IMR-90 (cell line): ENCODE measurements around the gene OPCML. TPM values are rescaled to one million over a fixed set of nuclear protein-coding genes. Genes with fewer than 3 reads are reported as not detected.

Experiments used
- ATAC-seq: fragments of 200-7000 bp; cut with Tn5 transposase; 2 replicates; pipeline ENCODE4 v1.9.1; 2020; ENCODE audit warnings: low read depth, mild to moderate bottlenecking, moderate library complexity
- BruUV-seq: library from RNA; stranded (reverse); fragments of 400-500 nt; replicated peaks from 2 replicates; lab custom pipeline; 2021; lab: Mats Ljungman, UMichigan
- CTCF ChIA-PET: fragments of 300-600 bp; formaldehyde crosslinking; extraction: SDS; loops from one replicate; lab custom pipeline; 2021; ENCODE audit warnings: antibody characterized with exemption; lab: Yijun Ruan, JAX
- POLR2A ChIA-PET: fragments of 300-600 bp; sonication (Branson Sonifier 250); formaldehyde crosslinking; loops from one replicate; lab custom pipeline; 2022; ENCODE audit warnings: antibody characterized with exemption; ENCODE audit not compliant: unreplicated experiment; lab: Charles Lee
- DNase-seq: peaks from one replicate; pipeline ENCODE4 v3.0.0; 2013
- H2AFZ ChIP-seq: replicated peaks from 2 replicates; pipeline ENCODE3; 2013; ENCODE audit warnings: low read length, mild to moderate bottlenecking; ENCODE audit not compliant: poor library complexity
- H2AK5ac ChIP-seq: 2 replicates; pipeline ENCODE4 v1.6.1; 2013; ENCODE audit warnings: low read depth, low read length, inconsistent platforms
- H2AK9ac ChIP-seq: replicated peaks from 2 replicates; pipeline ENCODE3; 2013; ENCODE audit warnings: mild to moderate bottlenecking, low read depth, low read length, moderate library complexity; ENCODE audit not compliant: poor library complexity
- H2BK120ac ChIP-seq: 2 replicates; pipeline ENCODE4 v1.6.1; 2013; ENCODE audit warnings: low read depth, low read length, inconsistent platforms
- H2BK15ac ChIP-seq: 3 replicates; pipeline ENCODE4 v1.6.1; 2013; ENCODE audit warnings: low read depth, low read length, inconsistent platforms
- H2BK20ac ChIP-seq: 2 replicates; pipeline ENCODE4 v1.6.1; 2013; ENCODE audit warnings: low read depth, mild to moderate bottlenecking, inconsistent platforms, low read length, moderate library complexity
- H2BK5ac ChIP-seq: 2 replicates; pipeline ENCODE4 v1.6.1; 2013; ENCODE audit warnings: mild to moderate bottlenecking, low read depth, low read length, inconsistent platforms; ENCODE audit not compliant: poor library complexity, severe bottlenecking
- H3K14ac ChIP-seq: replicated peaks from 2 replicates; pipeline ENCODE4 v1.6.1; 2013; ENCODE audit warnings: low read depth, low read length, inconsistent platforms
- H3K18ac ChIP-seq: 2 replicates; pipeline ENCODE4 v1.6.1; 2013; ENCODE audit warnings: low read depth, low read length, control low read depth
- H3K23ac ChIP-seq: 2 replicates; pipeline ENCODE4 v1.6.1; 2013; ENCODE audit warnings: low read depth, low read length, inconsistent platforms
- H3K27ac ChIP-seq: 2 replicates; pipeline ENCODE4 v1.5.1; 2013; ENCODE audit warnings: mild to moderate bottlenecking, control low read depth, low read length; ENCODE audit not compliant: insufficient read depth
- H3K27me3 ChIP-seq: 2 replicates; pipeline ENCODE4 v1.6.1; 2013; ENCODE audit warnings: low read length; ENCODE audit not compliant: control insufficient read depth, insufficient read depth
- H3K36me3 ChIP-seq: 2 replicates; pipeline ENCODE4 v1.6.1; 2013; ENCODE audit warnings: low read length, mixed read lengths; ENCODE audit not compliant: control insufficient read depth, insufficient read depth
- H3K4ac ChIP-seq: 2 replicates; pipeline ENCODE4 v1.6.1; 2013; ENCODE audit warnings: low read depth, low read length, inconsistent platforms
- H3K4me1 ChIP-seq: 2 replicates; pipeline ENCODE4 v1.6.1; 2013; ENCODE audit warnings: low read length, mixed read lengths; ENCODE audit not compliant: control insufficient read depth, insufficient read depth
- H3K4me2 ChIP-seq: 2 replicates; pipeline ENCODE4 v1.6.1; 2013; ENCODE audit warnings: low read depth, mild to moderate bottlenecking, control low read depth, low read length, moderate library complexity
- H3K4me3 ChIP-seq: 2 replicates; pipeline ENCODE4 v1.5.1; 2013; ENCODE audit warnings: low read depth, mild to moderate bottlenecking, control low read depth, low read length, moderate library complexity; ENCODE audit not compliant: insufficient read depth
- H3K56ac ChIP-seq: 2 replicates; pipeline ENCODE4 v1.6.1; 2013; ENCODE audit warnings: low read length, inconsistent platforms; ENCODE audit not compliant: insufficient read depth; ENCODE audit errors: extremely low read depth
- H3K79me1 ChIP-seq, 2 experiments: 2 replicates each; pipeline ENCODE4 v1.6.1; 2013; ENCODE audit warnings: low read length in 2 of 2, inconsistent platforms in 1 of 2, low read depth in 1 of 2
- H3K9ac ChIP-seq: 2 replicates; pipeline ENCODE4 v1.6.1; 2013; ENCODE audit warnings: low read depth, low read length, control low read depth
- H3K9me1 ChIP-seq: 2 replicates; pipeline ENCODE4 v1.6.1; 2013; ENCODE audit warnings: low read length, inconsistent platforms; ENCODE audit not compliant: insufficient read depth
- H3K9me3 ChIP-seq: 2 replicates; pipeline ENCODE4 v1.6.1; 2013; ENCODE audit warnings: low read length; ENCODE audit not compliant: control insufficient read depth, insufficient read depth
- H4K20me1 ChIP-seq: 2 replicates; pipeline ENCODE4 v1.6.1; 2013; ENCODE audit warnings: low read length, inconsistent platforms; ENCODE audit not compliant: insufficient read depth
- H4K5ac ChIP-seq: 2 replicates; pipeline ENCODE4 v1.6.1; 2013; ENCODE audit warnings: mild to moderate bottlenecking, low read depth, low read length, control low read depth
- H4K8ac ChIP-seq, 2 experiments: 2 replicates each; pipeline ENCODE4 v1.6.1; 2013; ENCODE audit warnings: low read depth in 2 of 2, low read length in 2 of 2, control low read depth in 1 of 2, inconsistent platforms in 1 of 2
- H4K91ac ChIP-seq: 2 replicates; pipeline ENCODE4 v1.6.1; 2013; ENCODE audit warnings: low read depth, low read length, inconsistent platforms; ENCODE audit not compliant: insufficient read depth
- CEBPB ChIP-seq: IDR thresholded peaks from 2 replicates; pipeline ENCODE4 v1.6.1; 2012; ENCODE audit warnings: low read depth, low read length, improper control_type of control experiment
- MAFK ChIP-seq: IDR thresholded peaks from 2 replicates; pipeline ENCODE4 v1.6.1; 2012; ENCODE audit warnings: low read depth, low read length, improper control_type of control experiment
- MAZ ChIP-seq: IDR thresholded peaks from 2 replicates; pipeline ENCODE4 v1.6.1; 2012; ENCODE audit warnings: low read depth, mild to moderate bottlenecking, low read length, improper control_type of control experiment, moderate library complexity, borderline replicate concordance
- NFE2L2 ChIP-seq: fragments of 150-350 bp; IDR thresholded peaks from 2 replicates; pipeline ENCODE4 v1.6.1; 2016; ENCODE audit warnings: low read depth, mild to moderate bottlenecking, low read length
- POLR2A ChIP-seq: IDR thresholded peaks from 2 replicates; pipeline ENCODE4 v1.6.1; 2012; ENCODE audit warnings: mild to moderate bottlenecking, low read depth, low read length
- RAD21 ChIP-seq: IDR thresholded peaks from 2 replicates; pipeline ENCODE4 v1.6.1; 2012; ENCODE audit warnings: low read length, improper control_type of control experiment
- RCOR1 ChIP-seq: IDR thresholded peaks from 2 replicates; pipeline ENCODE4 v1.6.1; 2012; ENCODE audit warnings: mild to moderate bottlenecking, low read length, improper control_type of control experiment; ENCODE audit not compliant: insufficient replicate concordance
- SMC3 ChIP-seq: fragments of 150-350 bp; IDR thresholded peaks from 2 replicates; pipeline ENCODE4 v1.6.1; 2016; ENCODE audit warnings: low read depth, mild to moderate bottlenecking, antibody characterized with exemption, low read length, moderate library complexity
- WGBS, 2 experiments: methylation state at CpG; one replicate each; pipeline versions ENCODE4 v1.1.5 to v1.1.7; 2013; ENCODE audit warnings: missing lambda C conversion rate in 2 of 2; ENCODE audit not compliant: insufficient read length in 1 of 2; ENCODE audit errors: extremely low coverage in 2 of 2; 5-methylcytosine and 5-hydroxymethylcytosine counted together
- dilution Hi-C: fragments of 300-500 bp; cut with HindIII; formaldehyde crosslinking; loops from one replicate; pipeline ENCODE4 v1.14.3; 2018; ENCODE audit warnings: low sequenced_read_pairs; ENCODE audit not compliant: unreplicated experiment
- in situ Hi-C: fragments of 300-500 bp; cut with MboI; formaldehyde crosslinking; loops from 3 replicates; pipeline ENCODE4 v1.14.3; 2019; ENCODE audit warnings: low sequenced_read_pairs, inconsistent platforms, mixed read lengths
- intact Hi-C: fragments of 100-400 bp; cut with micrococcal nuclease; formaldehyde crosslinking; loops from 2 replicates; pipeline ENCODE4 v1.10.0; 2022
- polyA plus RNA-seq, 3 experiments: library from polyadenylated mRNA; depleted of rRNA; stranded (reverse); fragments of >200 nt; gene quantifications; 2 replicates each; pipeline ENCODE4 v1.2.3, GENCODE V29; 2012; ENCODE audit warnings: low replicate concordance in 1 of 3
- total RNA-seq: library from RNA; depleted of rRNA; stranded (reverse); fragments of >200 nt; gene quantifications from 2 replicates; pipeline ENCODE4 v1.2.3, GENCODE V29; 2012
- TF ChIP-seq, protein P1 (sequence below): fragments of 150-350 bp; IDR thresholded peaks from 2 replicates; pipeline ENCODE4 v1.6.1; 2017; ENCODE audit warnings: mild to moderate bottlenecking, antibody characterized with exemption, low read length, low read depth

Gene OPCML
- total and polyA plus RNA-seq, 2 of the 4 experiments (the other 2 are of a cell fraction) = under 0.01 to 2.6 TPM

GRCh38 chr11:132777067-132777975 lies 755.0 kb downstream of the OPCML start:
- ChIA-PET POLR2A (no interaction called here), CTCF (interaction anchor here (0.6 kb wide), 1 partner anchor 375 kb away, joined by 3 read pairs; no protein-coding TSS in a partner anchor)
- Histone ChIP-seq H3K4me3 (no peak overlapping the region), H3K18ac (no peak overlapping the region), H3K14ac (no peak overlapping the region), H4K8ac (no peak overlapping the region), H3K4me2 (no peak overlapping the region), H3K56ac (no peak overlapping the region), H3K36me3 (no peaks in the 10 kb centered on the region), H2AK9ac (no peak overlapping the region), H2AFZ (no peak overlapping the region), H2BK15ac (no peak overlapping the region), H3K9me3 (no peaks in the 10 kb centered on the region), H4K5ac (no peak overlapping the region), H3K23ac (no peak overlapping the region), H4K20me1 (no peaks in the 10 kb centered on the region), H3K79me1 (no peaks in the 10 kb centered on the region), H3K4me1 (no peaks in the 10 kb centered on the region), H2BK5ac (no peak overlapping the region), H4K91ac (no peak overlapping the region), H3K4ac (no peak overlapping the region), H3K9me1 (no peaks in the 10 kb centered on the region), H2AK5ac (no peak overlapping the region), H3K27me3 (no peaks in the 10 kb centered on the region), H2BK120ac (no peak overlapping the region), H2BK20ac (no peak overlapping the region), H3K9ac (no peak overlapping the region), H3K27ac (no peak overlapping the region)
- in situ Hi-C loops (no loop called here), dilution Hi-C loops (no loop called here), intact Hi-C loops (no loop called here)
- no CpG with 5 or more reads among the region's 9 CpGs for WGBS, 2 experiments
- DNase-seq (no peak), ATAC-seq (no peak)
- no TSS peak for BruUV-seq
- TF ChIP-seq MAFK (no peak), SMC3 (no peak), NFE2L2 (no peak), RAD21 (no peak), RCOR1 (no peak), CEBPB (no peak), POLR2A (no peak), MAZ (no peak)
- TF ChIP-seq, protein P1, sequence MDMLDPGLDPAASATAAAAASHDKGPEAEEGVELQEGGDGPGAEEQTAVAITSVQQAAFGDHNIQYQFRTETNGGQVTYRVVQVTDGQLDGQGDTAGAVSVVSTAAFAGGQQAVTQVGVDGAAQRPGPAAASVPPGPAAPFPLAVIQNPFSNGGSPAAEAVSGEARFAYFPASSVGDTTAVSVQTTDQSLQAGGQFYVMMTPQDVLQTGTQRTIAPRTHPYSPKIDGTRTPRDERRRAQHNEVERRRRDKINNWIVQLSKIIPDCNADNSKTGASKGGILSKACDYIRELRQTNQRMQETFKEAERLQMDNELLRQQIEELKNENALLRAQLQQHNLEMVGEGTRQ = no peak
